GM12875 (cell line): ENCODE data around the gene TAS2R46.

Experiments
- H3K4me3 ChIP-seq: one replicate; pipeline ENCODE4 v1.5.1; 2011; ENCODE audit warnings: low read depth, low read length, control low read depth
- CTCF ChIP-seq: IDR thresholded peaks from 2 replicates; pipeline ENCODE4 v1.5.1; 2011; ENCODE audit warnings: low read depth, mild to moderate bottlenecking, control low read depth, inconsistent platforms, low read length, moderate library complexity, borderline replicate concordance; ENCODE audit not compliant: insufficient read depth

TAS2R46 gene

GRCh38 chr12:11031307-11031706 is 30.8 kb downstream of the TAS2R46 start, which contains the start of gene TAS2R31:
Gene TAS2R31 (minus strand): TSS chr12:11031407. CDS start chr12:11031335, 72 bp downstream.
- TF ChIP-seq CTCF: no peak
- H3K4me3 ChIP-seq: no peak within 1 kb of the TSS

GRCh38 chr12:11026118-11026517 is 36.0 kb downstream of the TAS2R46 start:
- TF ChIP-seq CTCF: no peak
- no peak overlapping the region for H3K4me3 ChIP-seq

GRCh38 chr12:11023387-11023786 is 38.7 kb downstream of the TAS2R46 start:
- H3K4me3 ChIP-seq: no peak overlapping the region
- no peak for TF ChIP-seq CTCF

- H3K4me3 ChIP-seq: no peak within 1 kb of the TSS
- TF ChIP-seq CTCF: no peak
Observed at GRCh38 chr12:11022520-11022919, 39.6 kb downstream of the TAS2R46 start, which contains the start of gene TAS2R19. Gene TAS2R19 (minus strand): TSS chr12:11022620. CDS start chr12:11022571, 49 bp downstream.

GRCh38 chr12:11016937-11017336 is 45.2 kb downstream of the TAS2R46 start:
- no peak for TF ChIP-seq CTCF
- H3K4me3 ChIP-seq: no peak overlapping the region

- TF ChIP-seq CTCF: no peak
- H3K4me3 ChIP-seq: no peak overlapping the region
Observed at GRCh38 chr12:11015775-11016430, 46.2 kb downstream of the TAS2R46 start.

- no peak for TF ChIP-seq CTCF
- H3K4me3 ChIP-seq: no peak overlapping the region
Observed at GRCh38 chr12:11014234-11014633, 47.9 kb downstream of the TAS2R46 start.
